Measurements from ENCODE around the gene BACE1-AS. TPM values are rescaled to one million over a fixed set of nuclear protein-coding genes. Genes with fewer than 3 reads are reported as not detected.

The BACE1-AS gene
- total and polyA plus RNA-seq, 2 of the 8 experiments (the other 6 are each of a cell fraction or from before 2014, with no cell fraction given), result 14.9 to 17.4 TPM

GRCh38 chr11:117298195-117298594 is 7.0 kb downstream of the BACE1-AS start (continued):
- TF ChIP-seq BRCA1 (IDR thresholded peaks at IDR 0.05; ENCODE audit: low read depth, low read length) (no peak), ATF2 (IDR thresholded peaks at IDR 0.05; ENCODE audit: low read length) (no peak), PHF8 (conservative IDR thresholded peaks at IDR 0.05; ENCODE audit: low read depth, low read length) (no peak), SP4 (IDR thresholded peaks at IDR 0.05; ENCODE audit: low read length) (no peak), MAFK (IDR thresholded peaks at IDR 0.05; ENCODE audit: low read depth, low read length) (no peak)
